Breast epithelium (tissue), 4 donors: ENCODE results near the gene CCDC148. TPM values are rescaled to one million over a fixed set of nuclear protein-coding genes. Genes with fewer than 3 reads are reported as not detected.

Source experiments
- DNase-seq, 2 donors: peaks; one replicate each; pipeline ENCODE4 v3.0.0-alpha.2; 2019; ENCODE audit warnings: low spot score in 2 of 2
- H3K27ac ChIP-seq, 2 donors: fragments of 200-600 bp; sonication (generic) in 1 of 2; one replicate each; pipeline ENCODE4 v1.5.1; 2016 to 2019; ENCODE audit warnings: mild to moderate bottlenecking in 1 of 2
- H3K27me3 ChIP-seq, 2 donors: fragments of 200-600 bp; sonication (generic) in 1 of 2; one replicate each; pipeline versions ENCODE4 v1.5.1 to v1.6.0; 2017 to 2019; ENCODE audit warnings: control low read depth in 1 of 2, mild to moderate bottlenecking in 1 of 2
- H3K36me3 ChIP-seq: fragments of 200-600 bp; one replicate; pipeline ENCODE4 v1.5.1; 2019
- H3K4me1 ChIP-seq, 2 donors: fragments of 200-600 bp; sonication (generic); one replicate each; pipeline ENCODE4 v1.5.1; 2016 to 2019; ENCODE audit warnings: control low read depth in 1 of 2
- H3K4me3 ChIP-seq, 3 donors: fragments of 200-600 bp; sonication (generic); 1 replicate in 2 of 3; 2 replicates in 1 of 3; pipeline ENCODE4 v1.5.1; 2016 to 2019; ENCODE audit warnings: mild to moderate bottlenecking in 3 of 3, moderate library complexity in 2 of 3
- H3K9me3 ChIP-seq, 2 donors: fragments of 200-600 bp; sonication (generic) in 1 of 2; one replicate each; pipeline ENCODE4 v1.5.1; 2016 to 2019; ENCODE audit warnings: control low read depth in 1 of 2
- POLR2A ChIP-seq: fragments of 450-650 bp; IDR thresholded peaks from one replicate; pipeline ENCODE4 v1.6.1; 2016; ENCODE audit warnings: antibody characterized with exemption, mild to moderate bottlenecking, moderate library complexity
- POLR2AphosphoS5 ChIP-seq, 3 donors: sonication (generic); formaldehyde crosslinking; IDR thresholded peaks; one replicate each; pipeline ENCODE4 v1.6.1; 2017; ENCODE audit warnings: antibody characterized with exemption in 3 of 3
- intact Hi-C: fragments of 100-400 bp; cut with DNase I; formaldehyde crosslinking; loops from one replicate; pipeline ENCODE4 v1.15.1; 2023; ENCODE audit warnings: low total_unique reads
- total RNA-seq, 3 donors: library from RNA; depleted of rRNA; stranded (reverse); fragments of >200 nt; gene quantifications; one replicate each; pipeline ENCODE4 v1.1.0, GENCODE V29; 2016
- TF ChIP-seq, protein P1 (sequence below), 3 donors: fragments of 450-650 bp; IDR thresholded peaks; one replicate each; pipeline ENCODE4 v1.5.1; 2016 to 2017; ENCODE audit warnings: antibody characterized with exemption in 3 of 3, mild to moderate bottlenecking in 3 of 3, moderate library complexity in 3 of 3

CCDC148 gene
- total RNA-seq, 3 donors from 2014 or later, result 1.4 to 9.8 (median 4.6) TPM

DNA sequence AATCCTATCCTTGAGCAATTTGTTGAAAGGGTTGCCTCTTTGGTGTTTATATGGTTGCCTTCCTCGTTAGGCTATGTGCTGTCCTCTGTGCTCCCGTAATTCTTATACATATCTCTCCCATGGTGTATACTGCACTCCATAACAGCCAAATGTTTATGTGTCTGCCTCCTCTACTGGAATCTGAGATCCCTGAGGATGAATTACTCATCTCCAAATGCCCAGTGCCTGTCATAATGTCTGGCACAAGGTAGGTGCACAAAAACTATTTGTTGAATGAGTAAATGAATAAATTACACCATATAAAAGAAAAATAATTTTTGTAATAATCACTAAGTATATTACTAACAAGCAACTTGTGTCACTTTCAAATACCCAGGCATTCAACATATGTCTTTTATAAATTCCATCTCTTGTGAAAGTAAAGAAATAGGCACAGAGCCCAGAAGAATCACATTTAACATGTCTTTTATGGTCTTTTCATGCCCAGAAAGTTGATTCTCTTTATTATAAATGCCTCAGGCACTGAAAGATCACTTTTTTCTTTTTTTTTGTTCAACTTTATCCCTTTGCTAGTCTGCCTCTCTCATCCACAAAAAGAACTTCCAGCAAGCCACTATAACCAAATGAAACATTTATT is 164.9 kb downstream of the CCDC148 start:
- intact Hi-C loops, result no loop called here
- TF ChIP-seq POLR2AphosphoS5 (IDR thresholded peaks at IDR 0.05) (no peak), POLR2A (no peak)
- TF ChIP-seq, protein P1, sequence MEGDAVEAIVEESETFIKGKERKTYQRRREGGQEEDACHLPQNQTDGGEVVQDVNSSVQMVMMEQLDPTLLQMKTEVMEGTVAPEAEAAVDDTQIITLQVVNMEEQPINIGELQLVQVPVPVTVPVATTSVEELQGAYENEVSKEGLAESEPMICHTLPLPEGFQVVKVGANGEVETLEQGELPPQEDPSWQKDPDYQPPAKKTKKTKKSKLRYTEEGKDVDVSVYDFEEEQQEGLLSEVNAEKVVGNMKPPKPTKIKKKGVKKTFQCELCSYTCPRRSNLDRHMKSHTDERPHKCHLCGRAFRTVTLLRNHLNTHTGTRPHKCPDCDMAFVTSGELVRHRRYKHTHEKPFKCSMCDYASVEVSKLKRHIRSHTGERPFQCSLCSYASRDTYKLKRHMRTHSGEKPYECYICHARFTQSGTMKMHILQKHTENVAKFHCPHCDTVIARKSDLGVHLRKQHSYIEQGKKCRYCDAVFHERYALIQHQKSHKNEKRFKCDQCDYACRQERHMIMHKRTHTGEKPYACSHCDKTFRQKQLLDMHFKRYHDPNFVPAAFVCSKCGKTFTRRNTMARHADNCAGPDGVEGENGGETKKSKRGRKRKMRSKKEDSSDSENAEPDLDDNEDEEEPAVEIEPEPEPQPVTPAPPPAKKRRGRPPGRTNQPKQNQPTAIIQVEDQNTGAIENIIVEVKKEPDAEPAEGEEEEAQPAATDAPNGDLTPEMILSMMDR (IDR thresholded peaks at IDR 0.05), result no peak
- no peaks in the 10 kb centered on the region for H3K4me1 ChIP-seq

DNA sequence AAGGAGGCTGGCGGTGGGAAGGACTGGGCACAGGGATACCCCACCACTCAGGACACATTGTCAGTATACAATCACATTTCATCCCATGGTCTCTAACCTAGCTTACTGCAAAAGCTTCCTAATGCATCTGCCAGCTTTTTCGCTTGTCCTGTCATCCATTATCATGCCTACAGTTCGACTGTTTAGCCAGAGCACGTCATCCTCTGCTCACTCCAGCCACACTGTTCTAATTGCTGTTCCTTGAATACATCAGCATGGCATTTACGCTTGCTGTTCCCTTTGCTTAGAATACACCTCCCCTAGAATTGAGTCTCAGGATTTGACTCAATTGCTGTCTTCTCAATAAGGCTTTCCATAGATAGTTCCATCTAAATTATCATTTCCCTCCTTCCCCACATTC is 166.3 kb downstream of the CCDC148 start:
- H3K27me3 ChIP-seq, result no peaks in the 10 kb centered on the region
- peaks cover 0 to 8% of the 10 kb centered on the region in 2 donors for H3K9me3 ChIP-seq
- TF ChIP-seq, protein P1 (IDR thresholded peaks at IDR 0.05), result no peak
- no peak for TF ChIP-seq POLR2A
- TF ChIP-seq POLR2AphosphoS5 (IDR thresholded peaks at IDR 0.05), result no peak
- H3K27ac ChIP-seq, result no peak overlapping the region
- no peaks in the 10 kb centered on the region for H3K4me1 ChIP-seq
- no peak for DNase-seq
- H3K36me3 ChIP-seq, result no peaks in the 10 kb centered on the region
- H3K4me3 ChIP-seq, result no peak overlapping the region
- intact Hi-C loops, result no loop called here

More for the DNA sequence above, 164.9 kb downstream of the CCDC148 start:
- no peak overlapping the region for H3K27ac ChIP-seq
- no peak for DNase-seq
- peaks cover 0 to 8% of the 10 kb centered on the region in 2 donors for H3K9me3 ChIP-seq
- no peak overlapping the region for H3K4me3 ChIP-seq
- H3K36me3 ChIP-seq, result no peaks in the 10 kb centered on the region
- H3K27me3 ChIP-seq, result no peaks in the 10 kb centered on the region

DNA sequence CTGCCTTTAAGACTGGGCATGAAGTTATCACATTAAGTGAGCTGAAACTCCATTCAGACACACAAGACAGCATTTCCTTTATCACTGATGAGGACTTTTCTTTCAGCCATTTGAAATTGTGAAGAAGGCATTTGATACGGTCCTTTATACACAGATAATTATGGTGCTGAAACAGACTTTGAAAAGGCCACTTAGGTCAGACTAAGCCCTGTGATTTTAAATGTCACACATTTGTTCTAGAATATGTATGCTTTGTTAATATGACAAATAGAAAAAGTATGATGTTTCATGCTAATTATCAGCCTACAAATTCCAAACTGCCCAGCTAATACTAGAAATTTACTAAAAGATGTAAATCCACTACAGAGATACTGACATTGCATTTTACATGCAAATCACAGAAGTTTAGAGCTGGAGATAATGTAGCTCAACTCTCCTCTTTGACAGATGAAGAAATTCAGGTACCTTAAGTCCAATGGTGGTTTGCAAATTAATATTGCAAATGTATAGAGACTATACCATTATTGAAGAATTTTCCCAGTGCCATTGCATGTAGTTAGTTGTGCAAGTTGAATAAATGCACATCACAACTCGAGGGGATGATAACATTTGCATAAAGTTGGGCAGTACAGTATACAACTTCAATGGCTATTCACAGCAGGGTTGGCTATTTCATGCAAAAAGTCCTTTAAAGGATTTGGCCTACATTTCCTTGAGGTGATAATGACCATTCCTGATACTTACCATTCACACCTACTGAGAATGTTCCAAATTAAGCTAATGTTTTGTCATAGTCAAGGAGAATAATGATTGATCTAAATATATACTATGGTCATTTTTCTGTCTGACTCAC is 179.7 kb downstream of the CCDC148 start:
- intact Hi-C loops, result loop anchor here (5.0 kb wide), 1 partner anchor 70 kb away; no protein-coding TSS in a partner anchor
- H3K27ac ChIP-seq, result no peak overlapping the region
- TF ChIP-seq POLR2AphosphoS5 (IDR thresholded peaks at IDR 0.05), result no peak
- TF ChIP-seq POLR2A, result no peak
- TF ChIP-seq, protein P1 (IDR thresholded peaks at IDR 0.05), result no peak
- no peaks in the 10 kb centered on the region for H3K27me3 ChIP-seq
- H3K4me3 ChIP-seq, result no peak overlapping the region
- DNase-seq, result no peak
- no peaks in the 10 kb centered on the region for H3K36me3 ChIP-seq
- H3K9me3 ChIP-seq, result no peaks in the 10 kb centered on the region
- H3K4me1 ChIP-seq, result no peaks in the 10 kb centered on the region

DNA sequence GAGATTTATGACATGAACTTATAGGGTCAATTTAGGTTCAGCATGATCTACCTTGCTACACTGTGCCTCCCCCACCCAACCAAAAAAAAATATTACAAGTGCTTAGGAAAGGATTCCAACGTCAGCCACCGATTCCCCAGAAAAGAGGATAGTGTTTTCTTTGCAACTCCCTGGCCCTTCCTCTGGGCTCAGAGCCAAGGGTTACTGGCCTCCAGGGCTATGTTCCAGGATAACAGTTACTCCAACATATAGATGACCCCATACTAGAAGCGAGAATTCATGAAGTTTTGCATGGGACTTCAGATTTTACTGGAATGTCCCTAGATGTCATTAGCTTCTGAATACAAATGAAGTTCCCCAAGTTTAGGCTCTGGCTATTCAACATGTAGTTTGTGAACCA is 182.8 kb downstream of the CCDC148 start:
- no peak overlapping the region for H3K4me3 ChIP-seq
- H3K4me1 ChIP-seq, result no peaks in the 10 kb centered on the region
- no peak for DNase-seq
- no peaks in the 10 kb centered on the region for H3K9me3 ChIP-seq
- intact Hi-C loops, result no loop called here
- no peak overlapping the region for H3K27ac ChIP-seq
- no peaks in the 10 kb centered on the region for H3K36me3 ChIP-seq
- H3K27me3 ChIP-seq, result no peaks in the 10 kb centered on the region
- TF ChIP-seq POLR2AphosphoS5 (IDR thresholded peaks at IDR 0.05) (no peak), POLR2A (no peak)
- TF ChIP-seq, protein P1 (IDR thresholded peaks at IDR 0.05), result no peak

DNA sequence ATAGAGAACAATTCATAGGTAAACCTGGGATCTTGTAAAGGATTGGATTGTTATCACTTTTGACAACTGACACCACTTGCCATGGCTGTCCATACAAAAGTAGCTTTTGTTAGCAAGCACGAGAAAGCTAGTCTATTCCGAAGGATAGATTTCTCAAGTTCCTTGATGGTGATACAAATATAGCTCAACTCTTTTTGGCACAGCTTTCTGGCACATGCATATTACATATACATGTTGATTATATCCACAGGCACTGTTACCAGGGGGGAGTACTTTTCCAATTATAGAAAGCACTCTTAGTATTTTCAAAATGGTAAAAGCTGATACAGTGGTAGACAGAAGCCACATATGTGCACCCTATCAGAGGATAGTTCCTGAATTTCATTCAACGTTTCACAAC is 186.0 kb downstream of the CCDC148 start:
- no peak overlapping the region for H3K27ac ChIP-seq
- no peak for DNase-seq
- H3K4me1 ChIP-seq, result no peaks in the 10 kb centered on the region
- intact Hi-C loops, result no loop called here
- H3K9me3 ChIP-seq, result no peaks in the 10 kb centered on the region
- no peaks in the 10 kb centered on the region for H3K27me3 ChIP-seq
- TF ChIP-seq POLR2AphosphoS5 (IDR thresholded peaks at IDR 0.05) (no peak), POLR2A (no peak)
- no peaks in the 10 kb centered on the region for H3K36me3 ChIP-seq
- no peak overlapping the region for H3K4me3 ChIP-seq
